Measurements from ENCODE around the gene WDR18.

Gene WDR18

GRCh38 chr19:1004204-1004802 lies 20.2 kb downstream of the WDR18 start:
- no peak for DNase-seq
- intact Hi-C loops (cut with DNase I): no loop called here

GRCh38 chr19:1004803-1005664 lies 20.9 kb downstream of the WDR18 start:
- intact Hi-C loops (cut with DNase I): no loop called here
- no peak for DNase-seq

GRCh38 chr19:1006711-1007398 lies 22.7 kb downstream of the WDR18 start:
- intact Hi-C loops (cut with DNase I): no loop called here
- no peak for DNase-seq

- intact Hi-C loops (cut with DNase I): no loop called here
- DNase-seq: no peak
These were observed 23.5 kb downstream of the WDR18 start for GRCh38 chr19:1007399-1008251.

- no peak for DNase-seq
- intact Hi-C loops (cut with DNase I): no loop called here
These were observed 24.3 kb downstream of the WDR18 start for GRCh38 chr19:1008268-1009040.

- intact Hi-C loops (cut with DNase I): no loop called here
- peak in 2 of 10 donors; percentile 13 to 40 for DNase-seq
These were observed 25.2 kb downstream of the WDR18 start for GRCh38 chr19:1009041-1009980.

GRCh38 chr19:1009981-1010538 lies 25.9 kb downstream of the WDR18 start:
- intact Hi-C loops (cut with DNase I): no loop called here
- DNase-seq: no peak

GRCh38 chr19:1010586-1011510 lies 26.7 kb downstream of the WDR18 start:
- intact Hi-C loops (cut with DNase I): no loop called here
- no peak for DNase-seq

GRCh38 chr19:1011831-1012333 lies 27.7 kb downstream of the WDR18 start:
- intact Hi-C loops (cut with DNase I): no loop called here
- no peak for DNase-seq

GRCh38 chr19:1012334-1012733 lies 28.2 kb downstream of the WDR18 start:
- no peak for DNase-seq
- intact Hi-C loops (cut with DNase I): no loop called here

GRCh38 chr19:1013218-1013617 lies 29.1 kb downstream of the WDR18 start:
- intact Hi-C loops (cut with DNase I): no loop called here

GRCh38 chr19:1014161-1015060 lies 30.3 kb downstream of the WDR18 start:
- no peak for DNase-seq
- intact Hi-C loops (cut with DNase I): no loop called here

More at GRCh38 chr19:1013218-1013617, 29.1 kb downstream of the WDR18 start:
- no peak for DNase-seq

- intact Hi-C loops (cut with DNase I): no loop called here
These were observed 31.1 kb downstream of the WDR18 start for GRCh38 chr19:1015061-1015781.

GRCh38 chr19:1015782-1016646 lies 31.9 kb downstream of the WDR18 start:
- no peak for DNase-seq
- intact Hi-C loops (cut with DNase I): no loop called here

More at GRCh38 chr19:1015061-1015781, 31.1 kb downstream of the WDR18 start:
- DNase-seq: no peak
